Neuronal stem cell (in vitro differentiated cells): ENCODE results near the gene HOXC9.

ENCODE experiments used
- DNase-seq: peaks from one replicate; pipeline ENCODE4 v3.0.0-alpha.2; 2013; ENCODE audit warnings: low spot score
- H2AFZ ChIP-seq: one replicate; pipeline ENCODE4 v1.6.1; 2013; ENCODE audit warnings: mild to moderate bottlenecking, low read length, inconsistent platforms
- H2AK5ac ChIP-seq: 2 replicates; pipeline ENCODE4 v1.6.1; 2013; ENCODE audit warnings: low read depth, mild to moderate bottlenecking, inconsistent platforms, low read length, moderate library complexity, mixed read lengths
- H2BK120ac ChIP-seq: 2 replicates; pipeline ENCODE4 v1.6.1; 2013; ENCODE audit warnings: low read depth, mild to moderate bottlenecking, inconsistent platforms, low read length, moderate library complexity, mixed read lengths
- H2BK12ac ChIP-seq: one replicate; pipeline ENCODE4 v1.6.1; 2013; ENCODE audit warnings: low read length, inconsistent platforms
- H2BK15ac ChIP-seq: 2 replicates; pipeline ENCODE4 v1.6.1; 2013; ENCODE audit warnings: mild to moderate bottlenecking, low read length, inconsistent platforms, mixed read lengths
- H2BK5ac ChIP-seq: one replicate; pipeline ENCODE4 v1.6.1; 2013; ENCODE audit warnings: inconsistent platforms, mild to moderate bottlenecking, low read length, moderate library complexity
- H3K14ac ChIP-seq: one replicate; pipeline ENCODE4 v1.6.1; 2013; ENCODE audit warnings: low read length, inconsistent platforms
- H3K18ac ChIP-seq: 2 replicates; pipeline ENCODE4 v1.6.1; 2013; ENCODE audit warnings: low read length, inconsistent platforms
- H3K23ac ChIP-seq: 2 replicates; pipeline ENCODE4 v1.6.1; 2013; ENCODE audit warnings: low read depth, mild to moderate bottlenecking, mixed read lengths, low read length, inconsistent platforms; ENCODE audit not compliant: poor library complexity
- H3K27ac ChIP-seq: replicated peaks from 3 replicates; pipeline ENCODE4 v1.5.1; 2013; ENCODE audit warnings: low read length, inconsistent platforms
- H3K27me3 ChIP-seq, 3 experiments: 2 replicates each; pipeline ENCODE4 v1.6.1; 2013; ENCODE audit warnings: low read length in 3 of 3, mild to moderate bottlenecking in 2 of 3, inconsistent platforms in 1 of 3, low read depth in 1 of 3, mixed read lengths in 1 of 3, moderate library complexity in 1 of 3; ENCODE audit not compliant: control insufficient read depth in 3 of 3, insufficient read depth in 3 of 3
- H3K36me3 ChIP-seq, 2 donors: replicated peaks in 1 of 2; 2 replicates each; pipeline ENCODE4 v1.6.1; 2013; ENCODE audit warnings: low read length in 2 of 2; ENCODE audit not compliant: control insufficient read depth in 2 of 2, insufficient read depth in 2 of 2
- H3K4ac ChIP-seq: 2 replicates; pipeline ENCODE4 v1.6.1; 2013; ENCODE audit warnings: inconsistent platforms, mild to moderate bottlenecking, low read length, moderate library complexity
- H3K4me1 ChIP-seq, 2 donors: 1 replicate in 1 of 2; 2 replicates in 1 of 2; pipeline ENCODE4 v1.6.1; 2013; ENCODE audit warnings: low read length in 2 of 2, low read depth in 1 of 2; ENCODE audit not compliant: control insufficient read depth in 2 of 2, insufficient read depth in 1 of 2
- H3K4me2 ChIP-seq: one replicate; pipeline ENCODE4 v1.6.1; 2013; ENCODE audit warnings: mild to moderate bottlenecking, low read length, inconsistent platforms; ENCODE audit not compliant: insufficient read depth, poor library complexity, severe bottlenecking
- H3K4me3 ChIP-seq, 2 donors: 2 replicates each; pipeline ENCODE4 v1.5.1; 2013; ENCODE audit warnings: low read length in 2 of 2, mild to moderate bottlenecking in 2 of 2, inconsistent platforms in 1 of 2, moderate library complexity in 1 of 2
- H3K79me1 ChIP-seq: one replicate; pipeline ENCODE4 v1.6.1; 2013; ENCODE audit warnings: low read depth, mild to moderate bottlenecking, inconsistent platforms, low read length, moderate library complexity
- H3K9ac ChIP-seq: one replicate; pipeline ENCODE4 v1.6.1; 2013; ENCODE audit warnings: mild to moderate bottlenecking, low read depth, low read length, inconsistent platforms; ENCODE audit not compliant: poor library complexity
- H3K9me3 ChIP-seq, 2 donors: replicated peaks in 1 of 2; 2 replicates each; pipeline versions ENCODE3 to v1.6.1; 2013; ENCODE audit warnings: low read length in 2 of 2, mild to moderate bottlenecking in 2 of 2, inconsistent platforms in 1 of 2, low read depth in 1 of 2, mixed read lengths in 1 of 2, moderate library complexity in 1 of 2; ENCODE audit not compliant: control insufficient read depth in 2 of 2, insufficient read depth in 1 of 2
- H4K8ac ChIP-seq: one replicate; pipeline ENCODE4 v1.6.1; 2013; ENCODE audit warnings: low read depth, mild to moderate bottlenecking, inconsistent platforms, low read length, moderate library complexity
- H4K91ac ChIP-seq: one replicate; pipeline ENCODE4 v1.6.1; 2013; ENCODE audit warnings: low read length, low read depth, mild to moderate bottlenecking, inconsistent platforms; ENCODE audit not compliant: poor library complexity
- WGBS, 2 donors: extraction: QIAGEN DNeasy Blood & Tissue Kit; methylation state at CpG; one replicate each; pipeline ENCODE4 v1.1.7; 2013; ENCODE audit warnings: missing lambda C conversion rate in 2 of 2, mixed read lengths in 1 of 2; ENCODE audit not compliant: insufficient read length in 2 of 2, insufficient replicate concordance in 1 of 2; ENCODE audit errors: extremely low coverage in 2 of 2; 5-methylcytosine and 5-hydroxymethylcytosine counted together

HOXC9 gene

DNA sequence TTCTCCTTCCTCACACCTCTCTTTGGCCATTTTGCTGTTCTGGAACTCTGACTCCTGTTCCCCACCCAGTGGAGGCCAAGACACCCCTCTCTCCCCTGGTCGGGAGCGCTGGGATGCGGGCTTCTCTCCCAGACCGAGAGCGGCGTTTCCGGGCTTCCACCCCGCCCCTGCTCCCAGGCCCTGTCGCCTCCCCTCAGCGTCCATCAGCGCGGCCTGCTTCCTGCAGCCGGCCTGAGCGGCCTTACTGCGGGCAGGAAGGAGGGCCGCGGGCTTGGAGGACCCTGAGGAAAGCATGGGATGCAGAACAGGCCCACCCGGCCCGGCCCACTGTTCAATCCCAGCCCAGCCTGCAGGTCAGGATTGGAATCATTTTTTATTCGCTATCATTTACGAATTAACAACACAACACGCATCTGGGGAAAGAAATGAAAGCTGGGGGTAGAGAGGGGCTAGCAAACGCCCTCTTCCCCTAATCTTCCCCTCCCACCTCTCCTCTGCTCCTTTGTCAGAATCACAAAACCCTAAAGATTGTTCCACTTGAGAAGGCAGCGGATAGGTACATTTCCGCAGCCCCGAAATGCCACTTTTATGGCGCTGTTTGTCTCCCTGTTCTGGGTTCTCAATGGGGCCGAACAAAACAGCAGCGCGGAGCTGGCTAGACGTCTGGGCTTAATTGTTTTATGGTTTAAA is 5.0 kb downstream of the HOXC9 start:
- Histone ChIP-seq H3K9ac (no peak overlapping the region), H3K18ac (no peak overlapping the region), H2BK120ac (no peak overlapping the region), H3K27me3 (peaks cover 72 to 99% (median 95%) of the 10 kb centered on the region in 3 experiments), H2BK12ac (no peak overlapping the region), H2AK5ac (no peak overlapping the region), H3K4me3 (no peak overlapping the region), H3K4me1 (no peaks in the 10 kb centered on the region), H3K4me2 (no peak overlapping the region), H3K79me1 (peaks cover 2% of the 10 kb centered on the region), H4K8ac (no peak overlapping the region), H3K14ac (no peak overlapping the region), H4K91ac (no peak overlapping the region), H3K36me3 (no peaks in the 10 kb centered on the region), H3K4ac (no peak overlapping the region), H2BK15ac (no peak overlapping the region), H3K9me3 (peaks cover 0 to 2% of the 10 kb centered on the region in 2 donors), H3K27ac (no peak overlapping the region), H2BK5ac (no peak overlapping the region), H3K23ac (no peak overlapping the region), H2AFZ (peak overlapping the region; percentile 74)
- no peak for DNase-seq
- WGBS, 2 donors = no CpG with 5 or more reads among the region's 31 CpGs

DNA sequence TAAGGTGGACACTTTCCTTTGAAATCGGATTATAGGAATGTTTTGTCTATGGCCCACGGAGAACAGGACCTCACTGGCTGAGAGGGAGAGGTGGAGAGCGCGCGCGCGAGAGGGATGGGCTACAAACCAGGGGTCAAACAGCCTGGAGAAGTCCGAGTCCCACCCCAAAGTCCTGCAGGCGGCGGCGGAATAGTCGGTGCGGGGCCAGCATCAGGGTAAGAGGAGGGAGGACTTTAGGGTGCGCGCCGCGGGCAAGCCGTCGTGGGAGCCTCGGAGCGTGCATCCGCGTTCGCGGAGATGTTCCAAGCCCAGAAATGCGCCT is 5.5 kb downstream of the HOXC9 start:
- no peak overlapping the region for H2BK120ac ChIP-seq
- no peak overlapping the region for H3K9ac ChIP-seq
- H3K27ac ChIP-seq = no peak overlapping the region
- peak overlapping the region; percentile 74 for H2AFZ ChIP-seq
- WGBS, 2 donors = no CpG with 5 or more reads among the region's 26 CpGs
- H3K23ac ChIP-seq = no peak overlapping the region
- H2BK12ac ChIP-seq = no peak overlapping the region
- peaks cover 2% of the 10 kb centered on the region for H3K79me1 ChIP-seq
- no peak overlapping the region for H2AK5ac ChIP-seq
- no peaks in the 10 kb centered on the region for H3K9me3 ChIP-seq
- H3K4ac ChIP-seq = no peak overlapping the region
- no peak for DNase-seq
- no peak overlapping the region for H3K4me3 ChIP-seq
- no peak overlapping the region for H3K4me2 ChIP-seq
- no peak overlapping the region for H2BK15ac ChIP-seq
- no peaks in the 10 kb centered on the region for H3K36me3 ChIP-seq
- no peak overlapping the region for H4K8ac ChIP-seq
- H3K4me1 ChIP-seq = no peaks in the 10 kb centered on the region
- no peak overlapping the region for H3K14ac ChIP-seq
- no peak overlapping the region for H3K18ac ChIP-seq
- no peak overlapping the region for H2BK5ac ChIP-seq
- H3K27me3 ChIP-seq = peaks cover 71 to 99% (median 95%) of the 10 kb centered on the region in 3 experiments
- H4K91ac ChIP-seq = no peak overlapping the region

DNA sequence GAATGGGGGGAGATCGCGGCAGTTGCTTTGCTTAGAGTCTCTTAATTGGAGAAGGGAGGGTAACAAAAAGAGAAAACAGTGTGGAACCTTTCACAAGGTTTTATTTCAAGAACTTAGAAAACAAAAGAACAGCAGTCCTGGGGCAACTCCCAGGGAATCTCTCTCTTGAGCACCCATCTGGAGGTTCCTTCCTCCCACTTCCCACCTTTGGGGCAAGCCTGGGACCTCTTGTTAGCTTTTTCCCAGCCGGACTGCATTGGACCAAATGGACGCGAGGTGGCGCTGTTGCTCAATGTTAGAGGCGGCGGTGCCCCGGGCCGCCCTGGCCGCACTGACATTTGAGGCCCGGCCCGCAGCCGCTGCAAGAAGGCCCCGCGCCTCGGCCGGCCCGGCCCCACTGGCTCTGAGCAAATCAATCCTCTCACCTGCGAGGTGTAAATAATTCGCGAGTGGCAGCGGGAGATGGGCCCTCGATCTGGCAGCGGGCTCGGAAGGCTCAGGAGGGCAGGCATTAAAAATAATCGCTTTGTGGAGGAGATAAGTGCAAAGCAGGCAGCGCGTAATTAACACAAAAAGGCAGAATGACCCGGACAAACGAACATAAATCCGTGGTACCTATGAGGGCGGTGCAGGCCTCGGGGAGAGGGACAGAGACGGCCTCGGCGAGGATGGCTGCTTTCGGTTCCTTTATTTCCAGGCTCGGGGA is 6.0 kb downstream of the HOXC9 start:
- no peak overlapping the region for H3K14ac ChIP-seq
- no CpG with 5 or more reads among the region's 39 CpGs for WGBS, 2 donors
- H2BK12ac ChIP-seq = no peak overlapping the region
- no peak overlapping the region for H3K4ac ChIP-seq
- no peak overlapping the region for H4K91ac ChIP-seq
- no peak overlapping the region for H2BK15ac ChIP-seq
- H2AFZ ChIP-seq = peak overlapping the region; percentile 74
- no peak overlapping the region for H3K4me2 ChIP-seq
- no peak overlapping the region for H4K8ac ChIP-seq
- H3K9ac ChIP-seq = no peak overlapping the region
- H3K18ac ChIP-seq = no peak overlapping the region
- H3K27me3 ChIP-seq = peaks cover 69 to 99% (median 95%) of the 10 kb centered on the region in 3 experiments
- no peak overlapping the region for H2BK5ac ChIP-seq
- H3K4me3 ChIP-seq = no peak overlapping the region
- peaks cover 2% of the 10 kb centered on the region for H3K79me1 ChIP-seq
- H3K36me3 ChIP-seq = no peaks in the 10 kb centered on the region
- H2AK5ac ChIP-seq = no peak overlapping the region
- H3K9me3 ChIP-seq = no peaks in the 10 kb centered on the region
- peak; percentile 94 for DNase-seq
- no peaks in the 10 kb centered on the region for H3K4me1 ChIP-seq
- no peak overlapping the region for H3K23ac ChIP-seq
- H2BK120ac ChIP-seq = no peak overlapping the region
- no peak overlapping the region for H3K27ac ChIP-seq

DNA sequence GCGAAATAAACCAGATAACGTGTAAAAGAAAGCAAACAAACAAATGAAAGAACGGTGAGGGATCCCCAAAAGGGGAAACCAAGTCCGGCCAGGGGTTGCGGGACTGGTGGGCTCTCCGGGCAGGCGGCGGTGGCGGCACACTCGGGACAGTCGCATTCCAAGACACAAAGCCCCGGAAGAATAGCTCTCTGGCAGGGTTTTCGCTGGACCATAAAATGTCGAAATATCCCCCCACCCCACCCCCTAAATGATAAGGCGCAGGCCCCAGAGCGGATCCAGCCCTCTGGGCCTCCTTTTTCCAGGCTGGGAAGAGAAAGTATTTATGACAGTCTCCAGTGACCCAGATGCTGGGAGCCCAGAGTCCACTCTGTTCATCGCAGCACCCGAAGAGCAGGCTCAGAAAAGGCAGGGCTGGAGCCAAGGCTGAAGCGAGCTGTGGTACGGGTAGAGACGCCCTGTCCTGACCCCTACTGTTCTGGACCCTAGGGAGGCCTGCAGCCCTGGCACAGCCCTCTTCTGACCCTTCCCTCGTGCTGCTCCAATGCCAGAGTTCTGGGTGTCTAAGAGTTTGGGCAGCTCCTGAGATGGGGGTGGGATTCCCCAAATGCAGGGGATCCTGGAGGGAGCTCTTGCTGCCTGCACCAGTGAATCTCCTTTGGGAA is 6.7 kb downstream of the HOXC9 start:
- H3K4me3 ChIP-seq = no peak overlapping the region
- DNase-seq = no peak
- no peak overlapping the region for H3K23ac ChIP-seq

More for the DNA sequence above, 6.7 kb downstream of the HOXC9 start:
- Histone ChIP-seq H2AFZ (no peak overlapping the region), H3K14ac (no peak overlapping the region), H3K79me1 (peaks cover 2% of the 10 kb centered on the region), H3K18ac (no peak overlapping the region), H2BK12ac (no peak overlapping the region), H3K9me3 (no peaks in the 10 kb centered on the region), H3K4me1 (no peaks in the 10 kb centered on the region), H3K36me3 (no peaks in the 10 kb centered on the region), H2BK15ac (no peak overlapping the region), H2BK120ac (no peak overlapping the region), H3K4me2 (no peak overlapping the region), H3K27me3 (peaks cover 69 to 99% (median 95%) of the 10 kb centered on the region in 3 experiments), H2AK5ac (no peak overlapping the region), H4K8ac (no peak overlapping the region), H2BK5ac (no peak overlapping the region), H3K9ac (no peak overlapping the region), H3K27ac (no peak overlapping the region), H3K4ac (no peak overlapping the region), H4K91ac (no peak overlapping the region)
- WGBS, 2 donors = no CpG with 5 or more reads among the region's 22 CpGs
